HG03060 (cell line): ENCODE results near the gene DPYSL4.
"Not testable (repeated sequence)": the region's sequence is repeated elsewhere in the genome, so short reads cannot be mapped to it uniquely, and the experiment has no call there.

ENCODE experiments used
- ATAC-seq: cut with Tn5 transposase; IDR thresholded peaks from one replicate; pipeline ENCODE4 v1.9.1; 2021; ENCODE audit warnings: low read depth, moderate number of reproducible peaks; ENCODE audit not compliant: unreplicated experiment

The DPYSL4 gene

GRCh38 chr10:132149271-132149670 is 37.5 kb upstream of the DPYSL4 start:
- ATAC-seq, result no peak

DNA sequence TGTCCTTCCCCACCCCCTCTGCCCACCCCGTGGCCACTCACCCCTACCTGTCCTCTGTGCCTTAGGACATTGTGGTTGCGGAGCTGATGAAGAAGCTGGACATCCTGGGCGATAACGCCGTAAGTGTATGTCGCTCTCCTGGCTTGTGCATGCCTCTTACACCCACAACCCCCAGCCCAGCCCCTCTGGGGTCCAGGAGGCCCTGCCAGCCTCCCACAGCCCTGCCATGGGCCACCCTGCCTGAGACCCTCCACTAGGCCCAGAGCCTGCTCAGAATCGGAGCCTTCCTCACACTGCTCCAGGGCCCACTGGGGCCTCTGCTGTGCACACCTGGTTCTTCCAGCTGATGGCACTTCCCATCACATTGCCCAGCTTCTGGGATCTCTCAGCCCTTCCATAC is 36.8 kb upstream of the DPYSL4 start:
- no peak for ATAC-seq

DNA sequence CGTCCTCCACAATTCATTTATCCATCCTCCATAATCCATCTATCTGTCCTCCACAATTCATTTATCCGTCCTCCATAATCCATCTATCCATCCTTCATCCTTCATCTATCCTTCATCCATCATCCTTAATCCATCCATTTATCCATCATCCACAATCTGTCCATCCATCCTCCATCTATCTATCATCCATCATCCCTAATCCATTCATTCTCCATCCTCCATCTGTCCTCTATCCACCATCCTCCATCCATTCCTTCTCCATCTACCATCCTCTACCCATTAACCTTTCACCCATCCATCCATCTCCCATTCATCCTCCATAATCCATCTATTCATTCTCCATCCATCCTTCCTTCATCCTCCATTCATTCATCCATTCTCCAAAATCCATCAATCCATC is 36.0 kb upstream of the DPYSL4 start:
- ATAC-seq, result no peak

GRCh38 chr10:132151286-132151950 is 35.3 kb upstream of the DPYSL4 start:
- no peak for ATAC-seq

- no peak for ATAC-seq
Measured at GRCh38 chr10:132151951-132152505, 34.7 kb upstream of the DPYSL4 start.

DNA sequence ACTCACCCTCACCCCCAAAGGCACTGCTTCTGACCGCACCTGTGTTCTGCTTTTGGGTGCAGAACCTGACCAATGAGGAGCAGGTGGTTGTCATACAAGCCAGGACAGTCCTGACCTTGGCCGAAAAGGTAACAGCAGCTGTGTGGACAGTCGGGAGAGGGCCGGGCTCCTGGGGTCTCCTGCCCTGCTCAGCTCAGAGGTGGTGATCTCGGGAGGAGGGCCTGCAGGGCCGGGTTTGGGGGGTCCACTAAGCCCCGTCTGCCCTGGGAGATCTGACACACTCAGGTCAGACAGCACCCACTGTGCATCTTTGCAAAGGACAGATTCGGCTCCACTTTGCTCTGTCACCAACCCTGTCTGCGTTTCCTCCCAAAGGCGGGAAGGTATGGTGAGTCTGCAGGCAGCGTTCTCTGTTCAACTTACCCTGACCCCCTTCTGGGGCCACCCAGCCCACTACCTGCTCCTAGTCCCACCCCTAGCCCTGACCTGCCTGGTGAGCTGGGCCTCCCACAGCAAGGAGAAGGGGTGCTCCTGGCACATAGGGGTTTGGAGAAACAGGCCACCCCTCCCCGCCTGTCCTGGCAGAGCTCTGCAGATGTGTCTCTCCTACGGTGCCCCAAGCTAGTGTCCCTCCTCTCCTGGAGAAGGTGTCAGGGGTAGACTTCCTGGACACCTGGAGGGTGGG is 33.7 kb upstream of the DPYSL4 start:
- ATAC-seq, result no peak

GRCh38 chr10:132153616-132154217 is 33.0 kb upstream of the DPYSL4 start:
- ATAC-seq, result no peak

DNA sequence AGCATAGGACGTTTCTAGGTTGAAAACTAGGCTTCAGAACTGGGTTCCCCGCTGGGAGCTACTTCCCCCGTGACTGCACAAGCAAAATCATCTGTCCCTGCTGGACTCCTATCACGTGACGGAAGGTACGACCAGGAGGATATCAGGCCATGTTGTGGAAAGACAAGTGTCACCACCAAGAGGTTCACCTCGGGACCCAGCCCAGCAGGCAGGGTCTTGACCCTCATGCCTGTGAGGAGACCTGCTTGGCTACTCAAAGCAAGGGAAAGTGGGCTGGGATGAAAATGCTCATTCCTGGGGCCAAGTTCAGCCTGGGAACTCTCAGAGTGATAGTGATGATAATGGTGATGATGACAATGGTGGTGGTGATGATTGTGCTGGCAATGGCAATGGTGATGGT is 32.3 kb upstream of the DPYSL4 start:
- ATAC-seq, result no peak

DNA sequence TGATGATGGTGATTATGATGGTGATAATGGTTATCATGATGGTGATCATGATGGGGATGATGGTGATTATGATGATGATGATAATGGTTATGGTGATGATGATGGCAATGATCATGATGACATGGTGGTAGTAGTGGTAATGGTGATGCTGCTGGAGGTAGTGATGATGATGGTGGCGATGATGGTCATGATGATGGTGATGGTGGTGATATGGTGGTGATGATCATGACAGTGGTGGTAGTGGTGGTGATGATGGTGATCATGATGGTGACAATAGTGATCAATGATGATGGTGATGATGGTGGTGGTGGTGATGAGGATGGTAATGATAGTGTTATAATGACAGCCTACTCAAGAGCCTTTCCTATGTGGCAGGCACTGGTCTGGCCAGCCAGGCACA is 31.8 kb upstream of the DPYSL4 start:
- ATAC-seq, result no peak

DNA sequence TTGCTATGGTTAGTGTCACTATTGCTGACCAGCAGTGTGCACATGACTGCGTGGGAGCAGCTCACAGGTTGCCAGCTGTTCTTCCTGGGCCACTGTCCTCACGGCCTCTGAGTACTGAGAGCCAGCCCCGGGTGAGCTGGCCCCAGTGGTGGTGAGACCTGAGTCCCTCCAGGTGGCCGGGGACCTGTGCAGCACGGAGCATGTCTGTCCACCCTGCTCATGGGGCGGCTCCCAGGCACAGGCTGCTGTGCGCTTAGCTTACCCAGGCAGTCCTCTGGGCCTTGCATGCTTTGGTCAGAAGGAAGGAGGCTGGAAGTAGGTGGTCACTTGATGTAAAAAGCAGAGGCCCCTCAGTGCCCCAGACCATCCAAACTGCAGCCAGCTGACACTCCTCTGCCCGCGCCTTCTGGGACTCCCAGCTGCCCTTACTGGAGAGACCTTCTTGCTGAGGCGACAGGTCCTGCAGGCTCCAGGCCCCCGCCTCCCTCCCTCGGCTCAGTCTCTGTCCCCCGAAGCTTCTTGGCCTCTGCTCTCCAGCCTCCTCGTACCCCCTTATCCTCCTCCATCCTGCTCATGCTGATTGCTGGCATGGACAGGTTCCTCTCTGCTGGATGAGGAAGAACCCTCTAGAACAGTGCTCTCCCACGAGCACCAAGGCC is 30.9 kb upstream of the DPYSL4 start:
- no peak for ATAC-seq

GRCh38 chr10:132156382-132156781 is 30.4 kb upstream of the DPYSL4 start:
- no peak for ATAC-seq

GRCh38 chr10:132157101-132157500 is 29.6 kb upstream of the DPYSL4 start:
- ATAC-seq, result no peak

GRCh38 chr10:132158122-132158741 is 28.5 kb upstream of the DPYSL4 start:
- ATAC-seq, result no peak

DNA sequence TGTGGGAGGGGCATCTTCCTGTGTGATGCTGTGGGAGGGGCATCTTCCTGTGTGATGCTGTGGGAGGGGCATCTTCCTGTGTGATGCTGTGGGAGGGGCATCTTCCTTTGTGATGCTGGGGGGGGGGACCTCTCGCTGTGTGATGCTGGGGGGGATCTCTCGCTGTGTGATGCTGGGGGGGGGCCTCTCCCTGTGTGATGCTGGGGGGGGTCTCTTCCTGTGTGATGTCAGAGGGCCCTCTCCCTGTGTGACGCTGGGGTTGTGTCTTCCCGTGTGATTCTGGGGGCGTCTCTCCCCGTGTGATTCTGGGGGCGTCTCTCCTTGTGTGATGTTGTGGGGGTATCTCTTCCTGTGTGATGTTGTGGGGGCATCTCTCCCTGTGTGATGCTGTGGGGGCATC is 27.9 kb upstream of the DPYSL4 start:
- no peak for ATAC-seq

- ATAC-seq, result not testable (repeated sequence)
Measured at GRCh38 chr10:132159302-132160230, 27.2 kb upstream of the DPYSL4 start.

GRCh38 chr10:132160231-132160630 is 26.5 kb upstream of the DPYSL4 start:
- ATAC-seq, result not testable (repeated sequence)

GRCh38 chr10:132160834-132161622 is 25.7 kb upstream of the DPYSL4 start:
- not testable (repeated sequence) for ATAC-seq

DNA sequence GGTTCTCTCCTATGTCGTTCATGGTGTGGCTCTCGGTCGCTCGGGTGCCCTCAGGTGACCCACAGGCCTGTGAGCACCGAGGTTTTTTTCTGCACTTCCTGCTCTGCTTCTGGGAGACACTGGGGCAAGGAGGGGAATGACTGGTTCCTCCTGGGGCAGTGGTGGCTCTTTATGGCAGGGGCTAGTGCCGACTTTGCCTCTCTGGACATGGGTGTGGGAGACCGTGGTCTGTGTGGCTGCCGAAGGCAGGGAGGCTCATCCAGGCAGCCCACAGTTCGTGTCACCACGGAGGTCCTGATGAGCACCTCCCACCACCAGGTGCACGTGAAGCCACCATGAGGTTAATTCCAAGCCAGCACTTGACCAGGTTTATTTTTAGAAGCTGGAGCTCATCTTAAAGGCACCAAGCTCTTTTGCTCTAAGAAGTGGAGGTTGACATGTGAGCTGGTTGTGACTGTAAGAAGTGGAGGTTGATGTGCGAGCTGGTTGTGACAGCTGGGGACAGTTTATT is 24.7 kb upstream of the DPYSL4 start:
- no peak for ATAC-seq
